ENCODE data around the gene NTRK3.

Gene NTRK3

DNA sequence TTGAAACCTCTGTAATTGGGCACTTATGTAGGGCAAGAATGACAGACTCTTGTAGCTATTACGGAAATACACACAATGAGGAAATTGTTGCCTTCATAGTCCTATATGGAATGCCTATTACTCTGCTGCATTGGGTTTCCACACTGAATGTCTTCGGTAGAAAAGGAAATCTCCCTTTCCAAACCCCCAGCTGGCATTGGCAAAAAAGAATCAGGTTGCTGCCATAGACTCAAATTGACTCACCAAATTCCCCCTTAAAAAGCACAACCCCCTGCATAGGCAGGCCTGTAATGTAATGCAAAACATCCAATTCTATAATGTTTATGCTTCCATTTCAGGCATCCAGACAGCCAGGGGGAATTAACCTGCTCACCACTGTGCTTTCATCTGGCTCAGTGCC is 44.8 kb upstream of the NTRK3 start:
- no peak for DNase-seq
- ATAC-seq (ENCODE audit: insufficient read depth, low read depth) = no peak
- no peak overlapping the region for H2AFZ ChIP-seq (ENCODE audit: low read depth, low read length)
- H3K9me3 ChIP-seq (ENCODE audit: insufficient read depth, low read length, severe bottlenecking) = no peaks in the 10 kb centered on the region
- no peaks in the 10 kb centered on the region for H3K27me3 ChIP-seq (ENCODE audit: insufficient read depth, low read length, poor library complexity)
- H3K4me2 ChIP-seq (ENCODE audit: insufficient read depth, low read length) = no peak overlapping the region
- H4K20me1 ChIP-seq (ENCODE audit: insufficient read depth, low read length) = no peaks in the 10 kb centered on the region
- no peaks in the 10 kb centered on the region for H3K36me3 ChIP-seq (ENCODE audit: insufficient read depth, low read length)
- no peak overlapping the region for H3K27ac ChIP-seq (ENCODE audit: low read length)
- H3K4me1 ChIP-seq (ENCODE audit: insufficient read depth, low read length) = no peaks in the 10 kb centered on the region
- H3K9ac ChIP-seq (ENCODE audit: low read depth, low read length) = no peak overlapping the region
- TF ChIP-seq, protein P1, sequence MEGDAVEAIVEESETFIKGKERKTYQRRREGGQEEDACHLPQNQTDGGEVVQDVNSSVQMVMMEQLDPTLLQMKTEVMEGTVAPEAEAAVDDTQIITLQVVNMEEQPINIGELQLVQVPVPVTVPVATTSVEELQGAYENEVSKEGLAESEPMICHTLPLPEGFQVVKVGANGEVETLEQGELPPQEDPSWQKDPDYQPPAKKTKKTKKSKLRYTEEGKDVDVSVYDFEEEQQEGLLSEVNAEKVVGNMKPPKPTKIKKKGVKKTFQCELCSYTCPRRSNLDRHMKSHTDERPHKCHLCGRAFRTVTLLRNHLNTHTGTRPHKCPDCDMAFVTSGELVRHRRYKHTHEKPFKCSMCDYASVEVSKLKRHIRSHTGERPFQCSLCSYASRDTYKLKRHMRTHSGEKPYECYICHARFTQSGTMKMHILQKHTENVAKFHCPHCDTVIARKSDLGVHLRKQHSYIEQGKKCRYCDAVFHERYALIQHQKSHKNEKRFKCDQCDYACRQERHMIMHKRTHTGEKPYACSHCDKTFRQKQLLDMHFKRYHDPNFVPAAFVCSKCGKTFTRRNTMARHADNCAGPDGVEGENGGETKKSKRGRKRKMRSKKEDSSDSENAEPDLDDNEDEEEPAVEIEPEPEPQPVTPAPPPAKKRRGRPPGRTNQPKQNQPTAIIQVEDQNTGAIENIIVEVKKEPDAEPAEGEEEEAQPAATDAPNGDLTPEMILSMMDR (IDR thresholded peaks at IDR 0.05; ENCODE audit: borderline replicate concordance, extremely low read depth, low read length, poor library complexity, severe bottlenecking) = no peak
- TF ChIP-seq EZH2 (IDR thresholded peaks at IDR 0.05; ENCODE audit: borderline replicate concordance, low read depth, low read length, severe bottlenecking) = no peak
- no peak overlapping the region for H3K4me3 ChIP-seq (ENCODE audit: low read depth in 1 of 2, low read length in 2 of 2)
- no peaks in the 10 kb centered on the region for H3K79me2 ChIP-seq (ENCODE audit: insufficient read depth, low read length)

DNA sequence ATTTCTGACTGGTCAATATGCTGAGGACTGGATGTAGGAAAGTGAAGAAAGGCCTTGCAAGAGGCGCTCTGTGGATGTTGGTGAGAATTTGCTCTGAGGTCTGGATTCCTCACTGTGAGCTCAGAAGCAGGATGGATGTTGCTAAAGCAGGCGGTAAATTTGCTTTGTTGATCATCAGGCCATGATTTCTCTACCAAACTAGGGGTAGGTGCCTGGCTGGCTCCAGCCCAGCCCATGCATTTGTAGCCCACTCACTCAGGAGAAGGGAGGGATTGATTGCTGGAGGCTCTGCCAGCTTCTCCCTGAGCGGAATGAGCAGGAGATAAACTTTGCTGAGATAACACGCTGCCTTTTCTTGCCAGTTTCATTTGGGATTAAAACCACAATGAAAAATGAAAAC is 44.3 kb upstream of the NTRK3 start:
- no peak for DNase-seq
- Histone ChIP-seq H3K4me3 (ENCODE audit: low read depth in 1 of 2, low read length in 2 of 2) (no peak overlapping the region), H3K79me2 (ENCODE audit: insufficient read depth, low read length) (no peaks in the 10 kb centered on the region), H3K4me2 (ENCODE audit: insufficient read depth, low read length) (no peak overlapping the region), H3K27me3 (ENCODE audit: insufficient read depth, low read length, poor library complexity) (no peaks in the 10 kb centered on the region), H2AFZ (ENCODE audit: low read depth, low read length) (no peak overlapping the region), H3K9me3 (ENCODE audit: insufficient read depth, low read length, severe bottlenecking) (no peaks in the 10 kb centered on the region), H4K20me1 (ENCODE audit: insufficient read depth, low read length) (no peaks in the 10 kb centered on the region), H3K9ac (ENCODE audit: low read depth, low read length) (no peak overlapping the region), H3K36me3 (ENCODE audit: insufficient read depth, low read length) (no peaks in the 10 kb centered on the region), H3K4me1 (ENCODE audit: insufficient read depth, low read length) (no peaks in the 10 kb centered on the region), H3K27ac (ENCODE audit: low read length) (no peak overlapping the region)
- TF ChIP-seq EZH2 (IDR thresholded peaks at IDR 0.05; ENCODE audit: borderline replicate concordance, low read depth, low read length, severe bottlenecking) = no peak
- TF ChIP-seq, protein P1 (IDR thresholded peaks at IDR 0.05; ENCODE audit: borderline replicate concordance, extremely low read depth, low read length, poor library complexity, severe bottlenecking) = no peak
- ATAC-seq (ENCODE audit: insufficient read depth, low read depth) = no peak

DNA sequence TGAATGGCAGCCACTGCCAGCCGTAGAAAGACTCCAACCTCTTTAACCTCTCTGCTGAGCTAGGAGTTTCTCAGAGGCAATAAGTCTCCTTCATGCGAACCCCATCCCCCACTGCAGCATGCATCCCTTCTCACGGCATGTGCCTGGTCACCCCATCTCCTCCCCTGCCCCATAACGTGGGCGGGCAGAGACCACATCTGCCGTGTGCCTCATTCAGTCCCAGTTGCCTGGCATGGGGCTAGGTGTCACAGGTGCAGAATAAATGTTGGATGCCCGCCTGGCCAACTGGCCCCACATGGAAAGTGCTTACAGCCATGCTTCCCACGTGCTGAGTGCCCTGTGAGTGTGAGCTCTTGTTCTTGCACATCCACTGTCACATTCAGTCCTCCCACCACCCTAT is 43.5 kb upstream of the NTRK3 start:
- Histone ChIP-seq H4K20me1 (ENCODE audit: insufficient read depth, low read length) (no peaks in the 10 kb centered on the region), H3K9me3 (ENCODE audit: insufficient read depth, low read length, severe bottlenecking) (no peaks in the 10 kb centered on the region), H3K79me2 (ENCODE audit: insufficient read depth, low read length) (no peaks in the 10 kb centered on the region), H2AFZ (ENCODE audit: low read depth, low read length) (no peak overlapping the region), H3K9ac (ENCODE audit: low read depth, low read length) (no peak overlapping the region), H3K27ac (ENCODE audit: low read length) (no peak overlapping the region), H3K4me1 (ENCODE audit: insufficient read depth, low read length) (no peaks in the 10 kb centered on the region), H3K4me3 (ENCODE audit: low read depth in 1 of 2, low read length in 2 of 2) (no peak overlapping the region), H3K36me3 (ENCODE audit: insufficient read depth, low read length) (no peaks in the 10 kb centered on the region), H3K4me2 (ENCODE audit: insufficient read depth, low read length) (no peak overlapping the region), H3K27me3 (ENCODE audit: insufficient read depth, low read length, poor library complexity) (no peaks in the 10 kb centered on the region)
- ATAC-seq (ENCODE audit: insufficient read depth, low read depth) (no peak), DNase-seq (no peak)
- TF ChIP-seq, protein P1 (IDR thresholded peaks at IDR 0.05; ENCODE audit: borderline replicate concordance, extremely low read depth, low read length, poor library complexity, severe bottlenecking) = no peak
- no peak for TF ChIP-seq EZH2 (IDR thresholded peaks at IDR 0.05; ENCODE audit: borderline replicate concordance, low read depth, low read length, severe bottlenecking)

DNA sequence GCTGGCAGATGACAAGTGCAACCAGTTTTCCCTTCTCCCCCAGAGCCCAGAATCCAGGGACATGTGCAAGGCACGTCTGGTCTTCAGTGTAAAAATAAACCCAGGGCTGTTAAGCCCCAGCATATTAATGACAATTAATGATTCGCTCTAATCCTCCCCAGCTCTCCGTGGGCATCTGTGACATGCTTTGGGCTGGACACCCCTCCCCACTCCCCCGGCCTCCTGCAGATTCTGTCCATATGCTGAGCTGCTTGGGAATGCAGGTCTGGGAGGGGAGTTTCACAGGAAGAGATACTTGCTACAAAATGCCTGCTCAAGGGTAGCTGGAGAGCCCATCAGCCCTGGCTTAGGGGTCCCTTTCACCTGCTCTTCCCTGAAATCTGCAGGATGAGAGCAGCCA is 43.0 kb upstream of the NTRK3 start:
- Histone ChIP-seq H3K4me2 (ENCODE audit: insufficient read depth, low read length) (no peak overlapping the region), H3K36me3 (ENCODE audit: insufficient read depth, low read length) (no peaks in the 10 kb centered on the region), H3K79me2 (ENCODE audit: insufficient read depth, low read length) (no peaks in the 10 kb centered on the region), H3K9me3 (ENCODE audit: insufficient read depth, low read length, severe bottlenecking) (no peaks in the 10 kb centered on the region), H4K20me1 (ENCODE audit: insufficient read depth, low read length) (no peaks in the 10 kb centered on the region), H2AFZ (ENCODE audit: low read depth, low read length) (no peak overlapping the region), H3K4me3 (ENCODE audit: low read depth in 1 of 2, low read length in 2 of 2) (no peak overlapping the region), H3K9ac (ENCODE audit: low read depth, low read length) (no peak overlapping the region), H3K27ac (ENCODE audit: low read length) (no peak overlapping the region), H3K4me1 (ENCODE audit: insufficient read depth, low read length) (no peaks in the 10 kb centered on the region), H3K27me3 (ENCODE audit: insufficient read depth, low read length, poor library complexity) (no peaks in the 10 kb centered on the region)
- ATAC-seq (ENCODE audit: insufficient read depth, low read depth) (no peak), DNase-seq (no peak)
- TF ChIP-seq, protein P1 (IDR thresholded peaks at IDR 0.05; ENCODE audit: borderline replicate concordance, extremely low read depth, low read length, poor library complexity, severe bottlenecking) = no peak
- TF ChIP-seq EZH2 (IDR thresholded peaks at IDR 0.05; ENCODE audit: borderline replicate concordance, low read depth, low read length, severe bottlenecking) = no peak
